GM18951 (cell line): ENCODE measurements around the gene SLC8A1.

Experiments used
- POLR2A ChIP-seq: IDR thresholded peaks from 4 replicates; pipeline ENCODE4 v1.6.1; 2011; ENCODE audit warnings: mild to moderate bottlenecking; ENCODE audit not compliant: insufficient read length, insufficient read depth; ENCODE audit errors: extremely low read depth
- in situ Hi-C: fragments of 300-500 bp; cut with MboI; formaldehyde crosslinking; loops from one replicate; pipeline ENCODE4 v1.12.0; 2022; ENCODE audit warnings: low sequenced_read_pairs, mixed read lengths, inconsistent platforms; ENCODE audit not compliant: unreplicated experiment

SLC8A1 gene

DNA sequence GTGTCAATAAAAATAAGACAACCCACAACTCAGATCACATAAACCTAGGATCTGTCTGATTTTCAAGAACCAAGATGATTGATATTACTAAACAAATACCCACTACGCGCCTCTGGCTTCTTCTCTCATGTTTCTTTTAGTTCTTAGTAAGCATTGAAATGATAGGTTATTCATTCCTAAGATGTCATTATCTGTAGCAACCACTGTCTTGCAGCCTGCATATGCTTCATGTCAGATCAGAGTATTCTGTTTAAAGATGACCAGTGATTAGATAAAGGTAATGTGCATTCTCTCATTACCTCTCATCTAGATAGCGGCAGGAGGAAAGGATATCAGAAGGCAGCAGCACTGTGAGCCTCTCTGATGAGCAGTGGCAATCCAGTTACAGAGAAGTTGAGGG is 112.9 kb downstream of the SLC8A1 start:
- in situ Hi-C loops = no loop called here
- no peak for TF ChIP-seq POLR2A

GRCh38 chr2:40332191-40332826 is 119.6 kb downstream of the SLC8A1 start:
- TF ChIP-seq POLR2A = no peak
- in situ Hi-C loops = no loop called here

DNA sequence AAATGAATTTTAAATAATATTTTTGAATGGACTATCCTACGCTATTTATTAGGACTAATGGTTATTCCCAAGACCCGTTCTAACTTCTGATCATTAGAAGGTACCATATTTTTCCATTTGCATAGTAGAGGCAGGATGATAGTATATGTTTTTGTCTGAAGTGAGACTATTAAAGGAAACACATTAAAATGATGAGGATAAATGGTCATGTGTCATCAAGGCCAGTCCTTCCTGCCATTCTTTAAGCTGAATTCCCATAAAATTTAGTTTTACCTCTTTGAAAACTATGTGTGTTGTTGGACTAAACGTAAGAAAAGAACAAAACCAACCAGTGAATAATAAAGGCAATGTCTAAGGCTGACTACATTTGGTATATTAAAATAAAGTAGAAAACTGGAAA is 121.8 kb downstream of the SLC8A1 start:
- in situ Hi-C loops = no loop called here
- TF ChIP-seq POLR2A = no peak

GRCh38 chr2:40329739-40330030 is 122.2 kb downstream of the SLC8A1 start:
- in situ Hi-C loops = no loop called here
- no peak for TF ChIP-seq POLR2A

DNA sequence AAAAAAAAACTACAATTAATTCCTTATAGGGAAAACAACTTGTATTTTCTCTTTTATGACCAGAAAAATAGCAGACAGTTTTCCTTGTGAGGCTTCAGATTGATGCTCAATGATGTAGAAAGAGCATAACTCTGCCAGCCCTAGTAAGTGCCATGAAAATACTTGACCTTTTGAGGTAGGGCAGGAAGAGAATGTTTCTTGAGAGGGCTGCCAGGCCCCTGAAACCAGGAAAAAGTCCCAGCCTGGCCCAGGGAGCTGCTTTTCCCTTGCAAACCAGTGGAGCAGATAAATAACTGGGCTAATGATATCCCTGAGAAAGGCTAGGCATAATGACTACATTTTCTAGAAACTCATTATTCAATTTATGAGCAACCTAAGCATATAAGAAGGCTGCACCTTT is 126.8 kb downstream of the SLC8A1 start:
- in situ Hi-C loops = no loop called here
- TF ChIP-seq POLR2A = no peak

DNA sequence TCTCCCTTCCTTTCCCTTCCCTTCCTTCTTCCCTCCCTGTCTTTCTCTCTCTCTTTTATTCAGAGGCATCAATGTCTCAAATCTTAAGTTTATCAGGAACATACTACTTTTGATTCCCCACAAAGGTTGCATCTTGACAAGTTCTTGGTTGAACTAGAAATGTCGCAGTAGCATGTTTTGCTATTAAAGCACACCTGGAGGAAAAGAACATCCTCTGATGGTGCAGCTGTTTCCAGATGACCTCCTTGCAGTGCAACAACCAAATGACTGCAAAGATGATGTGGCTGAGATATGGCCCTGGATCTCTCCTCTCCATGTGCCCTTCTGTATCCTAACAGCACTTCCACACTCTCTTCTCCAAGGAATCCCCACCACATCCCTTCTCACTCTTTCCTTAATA is 127.2 kb downstream of the SLC8A1 start:
- TF ChIP-seq POLR2A = no peak
- in situ Hi-C loops = no loop called here

DNA sequence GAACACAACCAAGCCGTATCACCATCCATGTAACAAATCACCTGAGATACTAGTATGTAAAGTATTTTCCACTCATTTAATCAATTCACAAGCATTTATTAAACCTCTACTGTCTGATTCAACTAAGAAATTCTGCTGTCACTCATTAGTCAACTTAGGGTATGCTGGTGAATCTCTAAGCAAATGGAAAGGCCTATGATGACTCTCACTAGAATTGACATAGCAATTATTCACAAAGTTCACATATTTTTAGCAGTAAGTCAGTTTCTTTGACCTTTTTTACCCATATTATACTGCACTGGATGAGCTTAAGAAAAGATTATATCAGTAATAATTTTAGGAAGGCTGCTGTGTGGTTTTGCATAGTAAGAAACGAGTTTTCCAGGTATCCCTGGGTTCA is 130.1 kb downstream of the SLC8A1 start:
- no peak for TF ChIP-seq POLR2A
- in situ Hi-C loops = no loop called here

DNA sequence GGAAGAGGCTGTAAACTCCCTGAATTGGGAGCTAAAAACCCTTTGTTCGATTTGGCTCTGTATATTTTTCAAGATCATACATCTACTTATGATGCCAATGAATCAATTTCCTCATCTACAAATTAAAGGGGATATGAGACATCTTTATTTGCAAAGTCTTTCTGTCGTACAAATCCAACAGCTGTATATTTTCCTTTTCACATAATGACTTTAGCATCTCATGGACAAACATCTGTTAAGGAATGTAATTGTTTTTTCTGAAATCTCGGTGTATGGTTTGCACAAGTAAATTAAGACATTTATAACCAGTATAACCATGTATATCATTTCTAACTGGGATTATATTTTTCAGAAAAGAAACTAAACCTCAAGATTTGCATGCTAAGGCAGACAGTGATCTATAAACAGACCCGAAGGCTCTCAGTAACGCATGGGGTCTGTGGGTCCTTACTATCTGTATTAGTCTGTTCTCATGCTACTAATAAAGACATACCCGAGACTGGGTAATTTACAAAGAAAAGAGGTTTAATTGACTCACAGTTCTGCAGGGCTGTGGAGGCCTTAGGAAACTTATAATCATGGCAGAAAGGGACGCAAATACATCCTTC is 130.8 kb downstream of the SLC8A1 start:
- in situ Hi-C loops = no loop called here
- no peak for TF ChIP-seq POLR2A

GRCh38 chr2:40318921-40319320 is 133.0 kb downstream of the SLC8A1 start:
- in situ Hi-C loops = no loop called here
- no peak for TF ChIP-seq POLR2A

DNA sequence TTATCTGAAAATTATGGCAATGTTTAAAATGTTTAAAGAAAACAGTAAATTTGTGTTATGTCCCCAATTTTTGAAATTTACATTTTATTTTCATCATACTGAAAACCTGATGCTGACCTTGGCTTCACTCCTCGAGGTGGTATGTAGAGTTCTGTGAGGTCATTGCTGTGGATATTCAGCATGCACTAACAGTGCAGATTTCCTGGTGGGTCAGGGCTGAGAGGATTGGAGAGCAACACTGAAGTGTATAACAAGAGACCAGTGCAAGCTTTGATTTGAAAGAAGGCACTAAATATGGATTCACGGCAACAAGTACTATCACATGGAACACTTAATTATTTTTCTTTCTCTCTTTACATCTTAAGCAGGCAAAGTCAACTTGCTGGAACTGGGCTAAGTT is 134.1 kb downstream of the SLC8A1 start:
- in situ Hi-C loops = no loop called here
- no peak for TF ChIP-seq POLR2A

DNA sequence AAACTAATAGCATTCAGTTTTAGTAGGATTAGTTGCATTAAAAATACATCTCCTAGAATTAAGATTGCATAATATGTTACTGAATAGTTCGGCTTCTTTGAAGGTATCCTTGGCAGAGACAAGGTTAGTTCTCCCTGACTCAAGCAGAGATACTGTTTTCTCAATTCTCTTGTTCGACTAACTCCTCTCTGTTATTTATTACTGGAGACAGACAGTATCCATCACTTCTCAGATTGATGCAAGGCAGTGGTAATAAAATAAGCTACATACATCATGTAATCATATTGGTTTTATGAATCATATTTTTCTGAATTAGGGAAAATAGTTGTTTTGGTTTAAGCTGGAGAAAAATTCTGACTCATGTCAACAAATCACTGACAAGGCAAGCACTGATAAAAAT is 134.8 kb downstream of the SLC8A1 start:
- in situ Hi-C loops = no loop called here
- TF ChIP-seq POLR2A = no peak

- no peak for TF ChIP-seq POLR2A
- in situ Hi-C loops = no loop called here
Measured at GRCh38 chr2:40316620-40317019, 135.3 kb downstream of the SLC8A1 start.

- in situ Hi-C loops = no loop called here
- no peak for TF ChIP-seq POLR2A
Measured at GRCh38 chr2:40315683-40316082, 136.2 kb downstream of the SLC8A1 start.

DNA sequence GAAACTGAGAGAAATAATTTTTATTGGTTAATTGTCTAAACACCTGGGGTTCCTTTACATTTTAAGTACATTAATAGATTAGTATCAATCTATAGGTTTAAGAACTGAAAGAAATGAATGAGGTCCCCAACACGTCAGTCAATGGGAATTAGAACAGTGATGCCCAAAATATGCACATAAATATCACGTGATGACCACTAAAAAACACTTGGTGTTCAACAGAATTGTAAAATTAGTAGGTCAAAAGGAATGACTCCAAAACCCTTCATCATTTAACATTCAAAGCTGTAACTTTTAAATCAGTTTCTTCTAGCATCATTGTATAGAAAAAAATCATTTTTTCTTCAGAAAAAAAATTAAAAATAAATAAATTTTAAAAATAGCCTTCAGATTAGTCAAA is 140.9 kb downstream of the SLC8A1 start:
- TF ChIP-seq POLR2A = no peak
- in situ Hi-C loops = no loop called here

GRCh38 chr2:40310303-40310702 is 141.6 kb downstream of the SLC8A1 start:
- no peak for TF ChIP-seq POLR2A
- in situ Hi-C loops = no loop called here

- in situ Hi-C loops = no loop called here
- no peak for TF ChIP-seq POLR2A
Measured at GRCh38 chr2:40304340-40304739, 147.6 kb downstream of the SLC8A1 start.
